ENCODE results near the gene SGF29. TPM values are rescaled to one million over a fixed set of nuclear protein-coding genes. Genes with fewer than 3 reads are reported as not detected.

The SGF29 gene
- total RNA-seq, 1 donor from 2014 or later = 21.6 TPM

DNA sequence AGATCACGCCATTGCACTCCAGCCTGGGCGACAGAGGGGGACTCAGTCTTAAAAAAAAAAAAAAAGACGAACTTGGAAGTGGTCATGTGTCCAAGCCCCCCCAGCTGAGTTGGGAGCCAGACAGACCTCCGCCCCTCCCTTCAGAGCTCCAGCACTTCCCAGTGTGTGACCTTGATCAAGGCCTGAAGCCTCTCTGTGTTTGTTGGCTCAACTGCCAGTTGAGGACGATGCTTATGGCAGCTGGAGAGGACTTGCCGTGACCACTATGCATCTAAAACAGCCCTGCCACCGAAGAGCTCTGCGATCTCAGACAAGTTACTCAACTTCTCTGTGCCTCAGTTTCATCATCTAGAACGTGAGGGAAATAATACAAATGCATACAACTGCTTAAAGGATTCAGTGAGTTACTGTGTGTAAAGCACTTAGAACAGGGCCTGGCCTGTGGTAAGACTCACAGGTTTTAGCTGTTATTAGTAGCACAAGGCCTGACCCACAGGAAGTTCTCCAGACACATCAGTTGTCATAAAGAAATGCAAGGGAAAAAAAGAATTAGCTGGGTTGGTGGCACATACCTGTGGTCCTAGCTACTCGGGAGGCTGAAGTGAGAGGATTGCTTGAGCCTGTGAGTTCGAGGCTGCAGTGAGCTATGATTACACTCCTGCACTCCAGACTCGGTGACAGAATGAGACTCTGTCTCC is 40.1 kb upstream of the SGF29 start:
- no peaks in the 10 kb centered on the region for H3K9me3 Mint-ChIP-seq
- no peaks in the 10 kb centered on the region for H3K27me3 Mint-ChIP-seq (ENCODE audit: low read depth)

DNA sequence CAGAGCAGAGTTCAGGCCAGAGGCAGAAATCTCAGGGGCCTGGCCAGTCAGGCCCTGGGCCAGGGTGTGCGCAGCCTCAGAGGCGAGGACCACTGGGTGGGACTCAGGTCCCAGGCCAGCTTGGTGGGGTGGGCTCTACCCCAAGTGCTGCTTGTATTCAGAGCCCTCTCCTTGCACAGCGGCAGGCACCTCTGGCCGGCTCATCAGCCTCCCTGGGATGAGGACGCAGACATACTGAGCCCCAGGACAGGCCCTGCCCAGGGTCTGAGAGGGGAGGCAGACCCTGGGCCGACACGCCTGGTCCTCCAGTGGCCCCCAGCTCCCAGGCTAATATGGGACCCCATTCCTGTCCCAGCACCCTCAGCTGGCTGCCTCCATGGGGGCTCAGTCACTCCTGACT is 39.5 kb upstream of the SGF29 start:
- no peaks in the 10 kb centered on the region for H3K27me3 Mint-ChIP-seq (ENCODE audit: low read depth)
- H3K36me3 Mint-ChIP-seq = no peaks in the 10 kb centered on the region
- H3K4me3 Mint-ChIP-seq = no peak overlapping the region
- no peaks in the 10 kb centered on the region for H3K9me3 Mint-ChIP-seq
- TF ChIP-seq, protein P1, sequence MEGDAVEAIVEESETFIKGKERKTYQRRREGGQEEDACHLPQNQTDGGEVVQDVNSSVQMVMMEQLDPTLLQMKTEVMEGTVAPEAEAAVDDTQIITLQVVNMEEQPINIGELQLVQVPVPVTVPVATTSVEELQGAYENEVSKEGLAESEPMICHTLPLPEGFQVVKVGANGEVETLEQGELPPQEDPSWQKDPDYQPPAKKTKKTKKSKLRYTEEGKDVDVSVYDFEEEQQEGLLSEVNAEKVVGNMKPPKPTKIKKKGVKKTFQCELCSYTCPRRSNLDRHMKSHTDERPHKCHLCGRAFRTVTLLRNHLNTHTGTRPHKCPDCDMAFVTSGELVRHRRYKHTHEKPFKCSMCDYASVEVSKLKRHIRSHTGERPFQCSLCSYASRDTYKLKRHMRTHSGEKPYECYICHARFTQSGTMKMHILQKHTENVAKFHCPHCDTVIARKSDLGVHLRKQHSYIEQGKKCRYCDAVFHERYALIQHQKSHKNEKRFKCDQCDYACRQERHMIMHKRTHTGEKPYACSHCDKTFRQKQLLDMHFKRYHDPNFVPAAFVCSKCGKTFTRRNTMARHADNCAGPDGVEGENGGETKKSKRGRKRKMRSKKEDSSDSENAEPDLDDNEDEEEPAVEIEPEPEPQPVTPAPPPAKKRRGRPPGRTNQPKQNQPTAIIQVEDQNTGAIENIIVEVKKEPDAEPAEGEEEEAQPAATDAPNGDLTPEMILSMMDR (IDR thresholded peaks at IDR 0.05; ENCODE audit: unreplicated experiment) = no peak
- no peaks in the 10 kb centered on the region for H3K4me1 Mint-ChIP-seq
- DNase-seq (ENCODE audit: low spot score in 2 of 2, unreplicated experiment in 2 of 2) = no peak
- H3K27ac Mint-ChIP-seq = no peak overlapping the region

More for the DNA sequence above, 40.1 kb upstream of the SGF29 start:
- H3K36me3 Mint-ChIP-seq = no peaks in the 10 kb centered on the region
- H3K4me3 Mint-ChIP-seq = no peak overlapping the region
- DNase-seq (ENCODE audit: low spot score in 2 of 2, unreplicated experiment in 2 of 2) = no peak
- TF ChIP-seq, protein P1 (IDR thresholded peaks at IDR 0.05; ENCODE audit: unreplicated experiment) = no peak
- H3K4me1 Mint-ChIP-seq = no peaks in the 10 kb centered on the region
- H3K27ac Mint-ChIP-seq = no peak overlapping the region

DNA sequence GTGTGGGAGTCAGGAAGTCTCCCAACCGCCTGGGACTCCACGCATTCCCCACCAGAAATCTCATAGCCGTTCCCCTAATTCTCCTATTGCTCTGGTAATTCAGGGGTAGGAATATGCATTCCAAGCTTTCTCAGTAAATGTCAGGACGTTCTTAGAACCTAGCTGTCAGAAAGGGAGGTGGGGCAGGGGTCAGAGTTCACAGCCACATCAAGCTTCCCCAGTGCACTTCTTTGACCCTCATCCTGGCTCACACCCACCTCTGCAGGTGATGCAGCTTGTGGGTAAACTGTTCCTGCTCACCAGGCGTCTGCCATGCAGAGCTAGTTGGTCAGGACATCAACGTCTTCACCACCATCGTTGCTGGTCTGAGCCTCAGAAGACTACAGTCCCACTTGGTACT is 33.0 kb upstream of the SGF29 start:
- Mint-ChIP-seq H3K27me3 (ENCODE audit: low read depth) (no peaks in the 10 kb centered on the region), H3K4me1 (no peaks in the 10 kb centered on the region), H3K9me3 (no peaks in the 10 kb centered on the region), H3K4me3 (no peak overlapping the region), H3K36me3 (no peaks in the 10 kb centered on the region), H3K27ac (no peak overlapping the region)
- no peak for DNase-seq (ENCODE audit: low spot score in 2 of 2, unreplicated experiment in 2 of 2)
- TF ChIP-seq, protein P1 (IDR thresholded peaks at IDR 0.05; ENCODE audit: unreplicated experiment) = no peak

DNA sequence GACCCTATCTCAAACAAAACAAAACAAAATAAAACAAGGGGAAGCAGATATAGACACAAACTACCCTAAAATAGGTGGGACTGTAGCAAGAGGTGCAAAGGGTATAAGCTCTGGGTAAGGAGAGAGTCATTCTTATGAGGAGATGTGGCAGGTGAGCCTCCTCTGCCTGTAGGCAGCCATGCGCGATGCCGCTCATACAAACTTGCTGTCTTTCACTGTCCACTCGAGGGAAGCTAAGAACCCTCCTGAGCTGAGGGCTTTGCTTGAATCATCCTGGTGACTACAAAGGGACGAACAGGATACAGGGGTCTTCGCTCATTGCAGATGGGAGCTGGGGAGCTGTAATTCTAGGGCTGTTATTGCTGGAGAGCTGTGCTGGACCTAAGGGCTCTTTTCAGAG is 32.3 kb upstream of the SGF29 start:
- H3K27me3 Mint-ChIP-seq (ENCODE audit: low read depth) = no peaks in the 10 kb centered on the region
- H3K9me3 Mint-ChIP-seq = no peaks in the 10 kb centered on the region
- H3K27ac Mint-ChIP-seq = no peak overlapping the region
- no peak for DNase-seq (ENCODE audit: low spot score in 2 of 2, unreplicated experiment in 2 of 2)
- no peak overlapping the region for H3K4me3 Mint-ChIP-seq
- no peaks in the 10 kb centered on the region for H3K4me1 Mint-ChIP-seq
- H3K36me3 Mint-ChIP-seq = no peaks in the 10 kb centered on the region
- TF ChIP-seq, protein P1 (IDR thresholded peaks at IDR 0.05; ENCODE audit: unreplicated experiment) = no peak

DNA sequence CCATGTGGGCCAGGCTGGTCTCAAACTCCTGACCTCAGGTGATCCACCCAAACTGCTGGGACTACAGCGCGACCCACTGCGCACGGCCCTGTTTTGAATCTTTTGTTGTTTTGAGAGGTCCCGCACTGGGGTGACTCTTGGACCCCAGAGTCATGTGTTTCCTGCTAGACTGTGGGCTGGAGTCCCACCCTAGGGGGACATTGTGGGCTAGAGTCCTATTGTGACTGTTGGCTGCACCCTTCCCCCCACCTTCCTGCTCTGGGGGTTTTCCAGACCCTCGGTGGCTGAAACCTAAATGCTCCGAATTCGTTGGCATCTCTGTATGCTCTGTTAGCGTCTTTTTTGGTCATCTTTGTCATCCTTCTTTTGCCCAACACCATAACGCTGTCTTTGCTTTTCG is 30.9 kb upstream of the SGF29 start:
- Mint-ChIP-seq H3K27ac (no peak overlapping the region), H3K9me3 (no peaks in the 10 kb centered on the region)
- DNase-seq (ENCODE audit: low spot score in 2 of 2, unreplicated experiment in 2 of 2) = no peak

More for the DNA sequence above, 30.9 kb upstream of the SGF29 start:
- TF ChIP-seq, protein P1 (IDR thresholded peaks at IDR 0.05; ENCODE audit: unreplicated experiment) = no peak
- no peaks in the 10 kb centered on the region for H3K27me3 Mint-ChIP-seq (ENCODE audit: low read depth)
- H3K4me3 Mint-ChIP-seq = no peak overlapping the region
- no peaks in the 10 kb centered on the region for H3K4me1 Mint-ChIP-seq
- H3K36me3 Mint-ChIP-seq = no peaks in the 10 kb centered on the region

Data from mesothelial cell of epicardium (in vitro differentiated cells).